Measurements from ENCODE around the gene ACR. TPM values are rescaled to one million over a fixed set of nuclear protein-coding genes. Genes with fewer than 3 reads are reported as not detected.

Gene ACR
- total RNA-seq, 2 donors from 2014 or later: not detected

DNA sequence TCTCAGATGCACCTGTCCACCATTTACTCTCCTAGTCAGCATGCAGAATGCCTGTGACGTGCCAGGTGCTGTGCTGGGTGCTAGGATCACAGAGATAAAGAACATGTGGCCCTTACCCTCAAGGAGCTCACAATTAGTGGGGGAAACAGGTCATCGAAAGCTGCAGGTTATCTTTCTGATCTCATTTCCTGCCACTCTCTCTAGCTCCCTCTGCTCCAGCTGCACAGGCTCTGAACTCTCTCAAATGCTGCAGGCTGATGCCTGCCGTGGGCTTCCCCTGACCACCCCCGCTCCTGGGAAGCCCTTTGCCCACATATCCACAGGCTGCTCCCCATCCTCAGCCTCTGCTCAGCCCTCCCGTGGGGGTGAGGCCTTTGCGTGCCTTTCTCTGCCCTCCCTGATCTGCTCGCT lies 35.7 kb upstream of the ACR start:
- ATAC-seq (no peak), DNase-seq (peak in 1 of 4 donors; percentile 6)
- Histone ChIP-seq H3K27me3 (no peaks in the 10 kb centered on the region), H3K9me3 (no peaks in the 10 kb centered on the region), H3K4me3 (no peak overlapping the region), H3K36me3 (replicated peaks in 1 of 2; ENCODE audit: insufficient read depth in 1 of 2, low read depth in 2 of 2) (no peaks in the 10 kb centered on the region), H3K4me1 (peaks cover 6% of the 10 kb centered on the region), H3K27ac (no peak overlapping the region)
- intact Hi-C loops (cut with DNase I): no loop called here
- TF ChIP-seq POLR2A (IDR thresholded peaks at IDR 0.05) (no peak), CTCF (IDR thresholded peaks at IDR 0.05) (no peak)
- 74 to 81% methylated on average over 7 of the region's 7 CpGs for WGBS, 2 donors

DNA sequence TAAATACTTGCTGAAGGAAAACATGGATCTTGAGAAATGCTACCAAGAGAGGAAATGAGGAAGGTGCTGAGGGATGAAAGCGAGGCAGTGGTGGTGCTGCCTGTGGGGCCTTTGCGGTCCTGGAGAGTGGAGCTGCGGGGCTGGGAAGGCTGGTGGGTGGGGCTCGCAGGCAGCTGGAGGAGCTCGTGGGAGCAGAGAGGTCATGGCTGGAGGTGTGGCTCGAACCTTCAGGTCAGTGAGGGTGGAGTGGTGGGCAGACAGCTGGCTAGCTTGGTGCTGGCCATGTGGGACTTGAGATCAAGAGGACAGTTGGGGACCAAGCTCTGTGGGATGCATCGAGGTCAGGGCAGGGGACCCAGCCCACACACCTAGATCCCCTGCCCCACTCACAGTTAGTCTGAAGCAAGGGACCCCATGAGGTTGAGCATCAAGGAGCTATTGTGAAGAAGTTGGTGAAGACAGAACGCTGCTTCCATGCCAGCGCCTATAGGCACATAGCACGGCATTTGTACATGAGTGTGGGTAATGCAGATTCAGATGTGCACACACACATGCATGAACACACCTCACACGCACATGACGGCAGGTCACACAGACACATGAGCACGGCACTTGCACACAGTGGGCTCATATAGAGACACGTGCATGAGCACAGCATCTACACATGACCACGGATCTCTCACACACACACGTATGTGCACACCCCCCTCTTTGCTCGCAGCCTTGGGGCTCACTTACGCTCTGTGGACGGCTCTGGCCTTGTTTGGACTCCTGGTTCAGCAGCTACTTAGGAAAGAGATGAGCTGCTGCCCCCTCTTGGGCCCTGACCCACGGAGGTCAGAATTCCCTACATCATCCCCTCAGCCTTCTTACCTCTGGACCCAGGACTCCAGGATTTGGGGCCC lies 34.9 kb upstream of the ACR start:
- ATAC-seq (no peak), DNase-seq (peak in 2 of 4 donors; percentile 2 to 7)
- Histone ChIP-seq H3K9me3 (no peaks in the 10 kb centered on the region), H3K4me1 (peaks cover 2% of the 10 kb centered on the region), H3K27me3 (no peaks in the 10 kb centered on the region), H3K4me3 (no peak overlapping the region), H3K36me3 (replicated peaks in 1 of 2; ENCODE audit: insufficient read depth in 1 of 2, low read depth in 2 of 2) (no peaks in the 10 kb centered on the region), H3K27ac (no peak overlapping the region)
- TF ChIP-seq POLR2A (IDR thresholded peaks at IDR 0.05) (no peak), CTCF (IDR thresholded peaks at IDR 0.05) (no peak)
- 87 to 88% methylated on average over 20 of the region's 20 CpGs for WGBS, 2 donors
- intact Hi-C loops (cut with DNase I): no loop called here

DNA sequence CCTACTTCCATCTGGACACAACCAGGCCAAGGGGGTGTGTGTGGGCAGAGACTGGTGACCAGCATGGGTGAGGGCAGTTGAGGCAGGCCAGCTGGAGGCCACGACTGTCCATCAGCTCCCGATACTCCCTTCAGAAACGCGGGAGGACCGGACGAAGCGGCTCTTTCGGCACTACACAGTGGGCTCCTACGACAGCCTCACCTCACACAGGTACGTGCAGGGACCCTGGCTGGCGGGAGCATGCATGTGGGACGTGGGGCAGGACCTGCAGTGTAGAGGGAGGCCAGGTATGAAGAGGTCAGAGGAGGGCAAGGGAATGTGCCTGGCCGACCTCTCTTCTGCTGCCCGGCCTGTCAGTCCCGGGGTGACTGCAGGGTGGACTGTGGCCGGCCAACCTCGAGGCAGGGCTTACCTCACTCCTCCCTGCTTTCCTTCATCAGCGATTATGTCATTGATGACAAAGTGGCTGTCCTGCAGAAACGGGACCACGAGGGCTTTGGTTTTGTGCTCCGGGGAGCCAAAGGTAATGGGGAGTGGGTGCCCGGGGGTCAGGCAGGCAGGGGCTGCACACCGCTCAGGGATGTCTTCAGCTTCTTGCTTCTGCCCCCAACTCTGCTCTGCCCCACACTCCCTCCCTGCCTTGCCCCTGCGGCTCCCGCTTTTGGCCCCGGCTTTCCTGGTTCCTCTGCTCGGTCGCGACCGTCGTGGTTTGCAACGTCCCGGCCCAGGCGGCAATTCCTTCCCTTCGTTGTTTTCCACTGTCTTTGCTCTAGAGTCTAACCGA lies 34.1 kb upstream of the ACR start:
- peak in 2 of 4 donors; percentile 3 to 5 for DNase-seq
- Histone ChIP-seq H3K36me3 (replicated peaks in 1 of 2; ENCODE audit: insufficient read depth in 1 of 2, low read depth in 2 of 2) (no peaks in the 10 kb centered on the region), H3K4me3 (no peak overlapping the region), H3K27ac (no peak overlapping the region), H3K27me3 (no peaks in the 10 kb centered on the region), H3K4me1 (no peaks in the 10 kb centered on the region), H3K9me3 (no peaks in the 10 kb centered on the region)
- ATAC-seq: no peak
- WGBS, 2 donors: 86 to 90% methylated on average over 30 to 36 of the region's 36 CpGs
- TF ChIP-seq POLR2A (IDR thresholded peaks at IDR 0.05): no peak
- TF ChIP-seq CTCF (IDR thresholded peaks at IDR 0.05): no peak
- intact Hi-C loops (cut with DNase I): no loop called here

GRCh38 chr22:50704510-50705218 lies 33.3 kb upstream of the ACR start:
- Histone ChIP-seq H3K9me3 (no peaks in the 10 kb centered on the region), H3K36me3 (replicated peaks in 1 of 2; ENCODE audit: insufficient read depth in 1 of 2, low read depth in 2 of 2) (no peaks in the 10 kb centered on the region), H3K4me3 (no peak overlapping the region), H3K4me1 (no peaks in the 10 kb centered on the region), H3K27me3 (no peaks in the 10 kb centered on the region), H3K27ac (no peak overlapping the region)
- TF ChIP-seq POLR2A (IDR thresholded peaks at IDR 0.05): no peak
- no peak for TF ChIP-seq CTCF (IDR thresholded peaks at IDR 0.05)
- 90 to 92% methylated on average over 9 to 36 of the region's 37 CpGs for WGBS, 2 donors
- intact Hi-C loops (cut with DNase I): no loop called here
- ATAC-seq (no peak), DNase-seq (peak in 1 of 4 donors; percentile 8)

Data from body of pancreas (tissue), 4 donors.